HG02885 (cell line): ENCODE measurements around the gene VWA1.
"Not testable (repeated sequence)": the region's sequence is repeated elsewhere in the genome, so short reads cannot be mapped to it uniquely, and the experiment has no call there.

Source experiments
- ATAC-seq: cut with Tn5 transposase; IDR thresholded peaks from one replicate; pipeline ENCODE4 v1.9.1; 2021; ENCODE audit warnings: mild to moderate bottlenecking; ENCODE audit not compliant: unreplicated experiment, poor library complexity

Gene VWA1

GRCh38 chr1:1451696-1452364 lies 16.3 kb downstream of the VWA1 start:
- no peak for ATAC-seq

- not testable (repeated sequence) for ATAC-seq
Observed at GRCh38 chr1:1452365-1452739, 16.9 kb downstream of the VWA1 start.

- no peak for ATAC-seq
Observed at GRCh38 chr1:1452882-1453281, 17.4 kb downstream of the VWA1 start.

GRCh38 chr1:1454286-1455056 lies 19.0 kb downstream of the VWA1 start:
- ATAC-seq: not testable (repeated sequence)

GRCh38 chr1:1455366-1455884 lies 19.9 kb downstream of the VWA1 start:
- ATAC-seq: no peak

- not testable (repeated sequence) for ATAC-seq
Observed at GRCh38 chr1:1455934-1456333, 20.4 kb downstream of the VWA1 start.

- ATAC-seq: not testable (repeated sequence)
Observed at GRCh38 chr1:1456683-1457255, 21.3 kb downstream of the VWA1 start.

GRCh38 chr1:1459156-1459555 lies 23.7 kb downstream of the VWA1 start:
- not testable (repeated sequence) for ATAC-seq

- ATAC-seq: not testable (repeated sequence)
Observed at GRCh38 chr1:1459711-1460110, 24.2 kb downstream of the VWA1 start.

GRCh38 chr1:1460540-1461130 lies 25.1 kb downstream of the VWA1 start:
- ATAC-seq: no peak

- no peak for ATAC-seq
Observed at GRCh38 chr1:1461721-1462317, 26.3 kb downstream of the VWA1 start.

GRCh38 chr1:1462318-1462966 lies 27.0 kb downstream of the VWA1 start:
- ATAC-seq: no peak

- no peak for ATAC-seq
Observed at GRCh38 chr1:1463312-1463711, 27.8 kb downstream of the VWA1 start.

- not testable (repeated sequence) for ATAC-seq
Observed at GRCh38 chr1:1468196-1468985, 32.9 kb downstream of the VWA1 start.

GRCh38 chr1:1470626-1471388 lies 35.3 kb downstream of the VWA1 start:
- ATAC-seq: no peak

GRCh38 chr1:1471389-1472052 lies 36.0 kb downstream of the VWA1 start, which contains the start of gene ATAD3B:
Gene ATAD3B (plus strand): TSS chr1:1471765. CDS start chr1:1471885, 120 bp downstream.
- peak; percentile 90 for ATAC-seq

- ATAC-seq: peak; percentile 20
Observed at GRCh38 chr1:1472053-1472876, 36.8 kb downstream of the VWA1 start.
